Right lung (tissue), 5 donors: Measurements from ENCODE around the gene ABCB6. TPM values are rescaled to one million over a fixed set of nuclear protein-coding genes. Genes with fewer than 3 reads are reported as not detected.

Experiments used
- DNase-seq, 2 donors: peaks; one replicate each; pipeline ENCODE4 v3.0.0-alpha.2; 2013
- polyA plus RNA-seq, 5 donors: library from polyadenylated mRNA; unstranded; fragments of 120-200 nt; gene quantifications; one replicate each; pipeline versions ENCODE4 v1.2.1 to v1.2.3, GENCODE V29; 2013; ENCODE audit warnings: inconsistent platforms in 1 of 5, low replicate concordance in 1 of 5; ENCODE audit not compliant: insufficient read length in 5 of 5, insufficient read depth in 1 of 5

ABCB6 gene
- polyA plus RNA-seq, 5 donors: 25.4 to 41.5 (median 30.1) TPM

DNA sequence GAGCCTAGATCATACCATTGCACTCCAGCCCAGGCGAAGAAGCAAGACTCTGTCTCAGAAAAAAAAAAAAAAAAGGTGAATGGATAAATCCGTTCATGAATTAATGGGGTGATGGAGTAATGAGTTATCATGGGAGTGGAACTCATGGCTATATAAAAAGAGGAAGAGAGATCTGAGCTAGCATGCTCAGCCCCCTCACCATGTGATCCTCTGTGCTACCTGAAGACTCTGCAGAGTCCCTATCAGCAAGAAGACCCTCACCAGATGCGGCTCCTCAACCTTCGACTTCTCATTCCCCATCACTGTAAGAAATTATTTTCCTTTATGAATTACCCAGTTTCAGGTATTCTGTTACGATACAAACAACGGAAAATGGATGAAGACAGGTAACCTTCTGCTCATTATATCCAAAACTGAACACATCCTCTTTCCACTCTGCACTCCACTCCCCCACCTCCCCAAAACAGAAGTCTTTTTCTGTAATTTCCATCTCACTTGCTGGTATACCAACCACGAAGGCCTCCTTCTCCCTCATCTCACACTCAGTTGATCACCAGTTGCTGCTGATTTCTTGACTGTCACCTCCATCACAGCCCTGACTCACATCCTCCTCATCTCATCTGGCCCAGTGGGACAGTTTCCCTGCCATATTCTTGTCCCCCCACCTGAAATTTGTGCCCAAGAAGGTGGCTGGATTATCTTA is 31.9 kb downstream of the ABCB6 start:
- no peak for DNase-seq

- DNase-seq: no peak
Measured at GRCh38 chr2:219184121-219184520, 34.6 kb downstream of the ABCB6 start.

GRCh38 chr2:219183151-219183772 is 35.5 kb downstream of the ABCB6 start:
- DNase-seq: no peak

DNA sequence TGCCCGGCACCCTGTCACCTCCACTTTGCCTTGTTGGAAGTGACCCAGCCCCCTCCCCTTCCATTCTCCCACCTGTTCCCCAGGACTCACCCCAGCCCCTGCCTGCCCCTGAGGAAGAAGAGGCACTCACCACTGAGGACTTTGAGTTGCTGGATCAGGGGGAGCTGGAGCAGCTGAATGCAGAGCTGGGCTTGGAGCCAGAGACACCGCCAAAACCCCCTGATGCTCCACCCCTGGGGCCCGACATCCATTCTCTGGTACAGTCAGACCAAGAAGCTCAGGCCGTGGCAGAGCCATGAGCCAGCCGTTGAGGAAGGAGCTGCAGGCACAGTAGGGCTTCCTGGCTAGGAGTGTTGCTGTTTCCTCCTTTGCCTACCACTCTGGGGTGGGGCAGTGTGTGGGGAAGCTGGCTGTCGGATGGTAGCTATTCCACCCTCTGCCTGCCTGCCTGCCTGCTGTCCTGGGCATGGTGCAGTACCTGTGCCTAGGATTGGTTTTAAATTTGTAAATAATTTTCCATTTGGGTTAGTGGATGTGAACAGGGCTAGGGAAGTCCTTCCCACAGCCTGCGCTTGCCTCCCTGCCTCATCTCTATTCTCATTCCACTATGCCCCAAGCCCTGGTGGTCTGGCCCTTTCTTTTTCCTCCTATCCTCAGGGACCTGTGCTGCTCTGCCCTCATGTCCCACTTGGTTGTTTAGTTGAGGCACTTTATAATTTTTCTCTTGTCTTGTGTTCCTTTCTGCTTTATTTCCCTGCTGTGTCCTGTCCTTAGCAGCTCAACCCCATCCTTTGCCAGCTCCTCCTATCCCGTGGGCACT is 36.2 kb downstream of the ABCB6 start:
- no peak for DNase-seq

GRCh38 chr2:219181531-219181930 is 37.2 kb downstream of the ABCB6 start:
- no peak for DNase-seq

- no peak for DNase-seq
Measured at GRCh38 chr2:219180961-219181360, 37.8 kb downstream of the ABCB6 start.

DNA sequence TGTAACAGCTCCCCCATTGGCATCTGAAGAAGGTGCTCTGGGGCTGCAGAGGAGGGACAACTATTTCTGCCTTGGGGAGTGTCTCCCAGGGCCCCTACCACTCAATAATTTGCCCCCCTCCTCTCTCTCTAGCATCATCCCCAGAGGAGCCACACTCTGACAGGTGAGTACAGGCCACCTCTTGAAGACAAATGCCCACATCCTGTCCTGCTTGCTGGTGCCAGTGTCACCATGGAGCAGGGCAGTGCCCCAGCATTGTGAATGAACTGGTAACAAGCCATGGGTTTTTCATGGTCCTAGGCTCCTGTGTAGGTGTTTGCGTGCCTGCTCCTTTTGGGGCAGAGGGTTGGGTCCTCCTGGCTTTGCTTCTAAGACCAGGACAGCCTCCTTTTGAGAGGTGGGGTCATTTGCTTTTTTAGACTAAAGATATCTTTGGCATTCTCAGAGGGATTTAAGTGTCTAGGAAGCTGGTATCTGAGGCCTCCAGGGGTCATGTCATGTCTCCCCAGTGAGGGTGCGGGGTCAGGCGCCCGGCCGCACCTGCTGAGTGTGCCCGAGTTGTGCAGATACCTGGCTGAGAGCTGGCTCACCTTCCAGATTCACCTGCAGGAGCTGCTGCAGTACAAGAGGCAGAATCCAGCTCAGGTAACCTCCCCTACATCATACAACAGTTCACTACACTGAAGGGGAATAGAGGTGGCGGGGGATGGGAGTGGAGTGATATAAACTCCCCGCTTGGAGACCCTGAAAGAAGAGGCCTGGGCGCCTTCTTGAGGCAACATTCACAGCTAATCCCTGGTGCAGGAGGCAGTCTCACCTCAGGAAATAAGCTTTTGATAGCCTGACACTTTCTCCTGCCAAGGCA is 38.9 kb downstream of the ABCB6 start:
- no peak for DNase-seq

GRCh38 chr2:219178377-219179175 is 40.2 kb downstream of the ABCB6 start:
- DNase-seq: no peak

GRCh38 chr2:219177552-219178376 is 41.0 kb downstream of the ABCB6 start, which contains the start of gene RETREG2:
TSS of gene RETREG2 (plus strand) at chr2:219178275. CDS start at chr2:219178353, 78 bp downstream.
- peak; percentile 93 for DNase-seq

- DNase-seq: peak; percentile 79 to 85
Measured at GRCh38 chr2:219176818-219177551, 41.8 kb downstream of the ABCB6 start, which contains the start of gene CNPPD1. TSS of gene CNPPD1 (minus strand) at chr2:219176925. CDS start at chr2:219176828, 97 bp downstream.

GRCh38 chr2:219175928-219176817 is 42.6 kb downstream of the ABCB6 start:
- DNase-seq: peak in 1 of 2 donors; percentile 17

GRCh38 chr2:219175486-219175885 is 43.3 kb downstream of the ABCB6 start:
- no peak for DNase-seq

GRCh38 chr2:219174801-219175200 is 44.0 kb downstream of the ABCB6 start:
- DNase-seq: no peak

DNA sequence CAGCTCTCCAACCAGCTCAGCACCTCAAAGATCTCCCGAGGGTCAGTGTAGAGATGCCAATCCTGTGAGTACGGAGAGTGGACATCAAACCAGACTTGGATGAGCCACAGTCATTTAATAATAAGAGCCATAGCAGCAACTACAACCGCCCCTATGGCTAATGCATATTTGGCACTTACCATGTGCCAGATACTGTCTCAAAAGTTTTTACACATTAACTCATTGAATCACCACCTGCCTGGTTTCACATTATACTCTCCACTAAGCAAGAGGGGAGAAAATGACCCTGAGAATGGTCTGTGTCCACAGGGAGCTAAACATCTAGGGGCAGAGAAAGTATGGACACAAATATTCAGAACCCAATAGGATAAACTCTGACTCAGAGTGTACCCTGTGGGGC is 44.6 kb downstream of the ABCB6 start:
- DNase-seq: no peak

DNA sequence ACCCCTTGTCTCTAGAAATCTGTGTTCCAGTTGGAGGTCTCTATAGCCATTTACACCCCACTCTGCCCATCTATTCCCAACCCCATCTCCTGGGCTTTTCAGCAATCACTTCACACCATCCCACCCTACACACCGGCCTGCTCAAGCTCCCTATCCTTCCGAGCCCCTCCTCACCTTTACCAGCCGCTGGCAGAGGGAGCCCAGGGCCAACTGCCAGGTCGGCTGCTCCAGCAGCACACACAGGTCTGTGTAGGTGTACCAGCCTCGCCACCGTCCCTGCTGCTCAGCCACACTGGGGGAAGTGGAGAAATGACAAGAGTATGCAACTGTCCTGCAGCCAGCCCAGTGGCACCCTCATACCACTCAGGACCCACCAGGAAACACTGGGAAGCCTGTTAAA is 45.6 kb downstream of the ABCB6 start:
- no peak for DNase-seq

DNA sequence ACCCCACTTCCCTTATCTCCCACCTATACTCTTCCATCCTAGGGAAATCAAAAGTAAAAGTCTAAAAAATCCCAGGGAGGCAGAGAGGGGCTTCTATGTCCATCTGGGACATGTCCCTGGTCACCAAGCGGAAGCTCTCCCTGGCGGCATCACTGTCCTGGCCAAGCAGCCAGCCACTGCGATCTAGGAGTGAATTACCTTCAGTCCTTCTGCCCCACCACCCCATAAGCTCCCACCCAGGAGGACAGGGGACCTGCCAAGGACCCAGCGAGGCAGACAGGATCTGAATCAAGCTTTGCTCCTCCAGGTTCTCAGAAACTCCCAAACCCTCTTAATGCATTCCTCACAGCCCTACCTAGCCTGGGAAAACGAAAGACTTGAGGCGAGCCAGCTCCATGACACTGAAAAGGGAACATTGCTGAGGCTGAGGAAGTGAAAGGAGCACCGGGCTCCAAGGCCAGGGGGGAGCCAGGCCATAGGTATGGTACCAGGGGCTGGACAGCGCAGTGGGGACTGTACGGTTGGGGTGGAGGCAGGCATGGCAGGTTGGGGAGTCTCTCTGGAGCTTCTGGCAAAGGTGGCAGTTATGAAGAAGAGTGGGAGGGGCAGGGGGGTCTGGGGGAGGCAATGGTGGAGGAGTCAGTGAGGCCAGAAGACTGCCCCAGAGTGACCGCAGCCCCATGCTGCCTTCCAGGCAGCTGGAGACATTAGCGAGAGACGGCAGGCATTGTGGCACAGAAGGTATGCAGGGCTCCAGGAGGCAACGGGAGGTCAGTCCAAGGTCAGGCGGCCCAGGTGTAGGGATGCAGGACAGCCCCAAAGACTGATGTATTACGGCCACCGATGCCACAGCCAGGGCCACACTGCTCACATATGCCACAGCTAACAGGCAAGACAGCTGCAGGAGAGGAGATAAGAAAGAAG is 46.3 kb downstream of the ABCB6 start:
- no peak for DNase-seq

DNA sequence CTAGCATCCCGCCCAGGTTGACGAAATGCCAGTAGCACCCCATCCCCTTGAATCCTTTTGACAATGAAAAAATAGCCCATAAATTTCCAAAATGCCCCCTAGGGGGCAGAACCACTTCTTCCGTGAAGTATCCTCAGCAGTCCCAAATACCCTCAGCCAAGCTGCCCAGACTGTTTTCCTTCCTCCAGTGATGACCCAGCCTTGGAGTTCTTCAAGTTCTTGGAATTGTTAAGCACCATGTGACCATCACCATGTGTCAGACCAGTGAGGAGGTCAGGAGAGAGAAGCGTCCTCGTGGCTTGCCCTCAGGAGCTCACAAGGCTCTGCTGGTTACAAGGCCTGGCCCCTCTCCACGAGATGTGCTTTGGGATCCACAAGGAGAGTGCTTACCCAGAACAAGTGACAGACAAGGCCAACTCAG is 47.5 kb downstream of the ABCB6 start:
- peak in 1 of 2 donors; percentile 34 for DNase-seq
